Right forelimb (tissue), 1 donor: Measurements from ENCODE around the gene CD248.

Source experiments
- DNase-seq: peaks from one replicate; pipeline ENCODE4 v3.0.0-alpha.2; 2018

CD248 gene

DNA sequence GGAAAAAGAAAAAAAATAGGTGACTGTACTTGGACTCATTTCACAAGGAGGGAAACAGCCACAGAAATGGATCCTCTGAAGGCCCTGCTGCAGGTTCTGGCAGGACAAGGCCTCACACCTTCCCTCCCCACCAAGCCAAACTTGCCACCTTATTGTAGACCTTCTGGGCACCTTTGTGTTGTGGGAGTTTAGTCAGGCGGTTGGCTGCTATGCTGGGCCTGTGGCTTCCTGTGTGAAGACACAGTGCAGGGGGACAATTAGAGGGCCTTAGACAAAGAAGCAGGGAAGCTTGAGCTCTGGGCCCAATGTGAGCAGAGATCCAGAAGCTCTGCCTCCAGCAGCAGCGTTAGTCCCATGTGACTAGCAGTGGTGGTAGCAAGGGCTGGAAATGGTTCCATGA, 44.2 kb downstream of the CD248 start:
- DNase-seq, result no peak

DNA sequence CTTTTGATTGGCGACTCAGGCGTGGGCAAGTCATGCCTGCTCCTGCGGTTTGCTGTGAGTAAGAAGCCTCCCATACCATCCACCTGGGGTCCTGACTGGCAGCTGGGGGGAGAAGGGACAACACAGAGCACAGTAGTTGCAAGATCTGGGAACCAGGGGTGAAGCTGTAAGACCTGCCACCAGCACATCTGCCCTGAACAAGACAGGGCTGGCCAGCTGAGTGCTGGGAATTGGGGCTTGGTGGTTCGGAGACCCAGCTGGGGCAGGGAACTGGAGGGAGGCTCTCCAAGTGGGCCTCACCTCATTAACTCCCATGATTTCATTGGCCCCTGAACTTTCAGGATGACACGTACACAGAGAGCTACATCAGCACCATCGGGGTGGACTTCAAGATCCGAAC, 45.0 kb downstream of the CD248 start:
- no peak for DNase-seq

DNA sequence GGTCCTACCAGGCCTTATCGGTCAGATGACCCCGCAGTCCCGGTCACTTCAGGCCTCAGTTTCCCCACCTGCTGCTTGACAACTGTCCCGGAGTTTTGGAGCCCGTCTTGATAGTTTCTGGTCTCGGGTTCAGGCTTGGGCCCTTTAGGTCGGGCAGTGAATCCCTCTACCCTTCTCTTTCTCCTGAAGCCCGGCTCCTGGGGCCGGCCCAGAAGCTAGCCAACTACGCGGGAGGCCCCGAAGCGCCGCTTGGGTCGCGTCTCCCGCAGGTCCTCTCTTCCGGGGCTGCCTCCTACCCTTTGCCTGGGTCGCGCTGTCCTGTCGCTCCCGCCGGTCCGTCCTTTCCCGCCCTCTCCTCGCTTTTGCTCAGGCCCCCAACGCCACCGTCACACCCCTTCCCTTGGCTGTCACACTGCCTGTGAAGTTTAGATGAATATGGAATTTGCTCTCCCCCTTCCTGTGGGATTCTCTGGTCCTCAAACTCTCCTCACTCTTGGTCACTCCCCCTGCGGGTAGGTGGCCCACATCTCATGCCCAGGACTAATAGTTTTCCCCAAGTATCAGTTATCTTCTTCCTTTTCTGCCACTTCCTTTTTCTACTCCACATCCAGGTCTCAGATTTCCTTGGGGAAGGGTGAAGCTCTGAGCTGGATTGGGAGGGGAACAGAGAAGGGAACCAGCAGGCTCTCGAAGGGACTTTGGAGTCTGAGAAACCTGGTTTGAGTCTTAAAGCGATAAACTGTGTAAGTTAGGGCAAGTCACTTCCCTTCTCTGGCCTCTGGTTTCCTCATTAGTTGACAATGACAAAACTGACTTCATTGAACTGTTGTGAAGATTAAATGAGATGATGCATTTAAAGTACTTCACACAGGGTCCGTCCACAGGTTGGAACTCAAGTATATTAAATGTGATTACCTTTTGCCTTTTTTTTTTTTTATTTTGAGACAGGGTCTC, 47.6 kb downstream of the CD248 start:
- no peak for DNase-seq

- DNase-seq, result peak; percentile 100
Observed at GRCh38 chr11:66268244-66268951, 48.4 kb downstream of the CD248 start, which contains the start of gene RAB1B. RAB1B (plus strand) TSS chr11:66268639; CDS start chr11:66268680, 41 bp downstream.

DNA sequence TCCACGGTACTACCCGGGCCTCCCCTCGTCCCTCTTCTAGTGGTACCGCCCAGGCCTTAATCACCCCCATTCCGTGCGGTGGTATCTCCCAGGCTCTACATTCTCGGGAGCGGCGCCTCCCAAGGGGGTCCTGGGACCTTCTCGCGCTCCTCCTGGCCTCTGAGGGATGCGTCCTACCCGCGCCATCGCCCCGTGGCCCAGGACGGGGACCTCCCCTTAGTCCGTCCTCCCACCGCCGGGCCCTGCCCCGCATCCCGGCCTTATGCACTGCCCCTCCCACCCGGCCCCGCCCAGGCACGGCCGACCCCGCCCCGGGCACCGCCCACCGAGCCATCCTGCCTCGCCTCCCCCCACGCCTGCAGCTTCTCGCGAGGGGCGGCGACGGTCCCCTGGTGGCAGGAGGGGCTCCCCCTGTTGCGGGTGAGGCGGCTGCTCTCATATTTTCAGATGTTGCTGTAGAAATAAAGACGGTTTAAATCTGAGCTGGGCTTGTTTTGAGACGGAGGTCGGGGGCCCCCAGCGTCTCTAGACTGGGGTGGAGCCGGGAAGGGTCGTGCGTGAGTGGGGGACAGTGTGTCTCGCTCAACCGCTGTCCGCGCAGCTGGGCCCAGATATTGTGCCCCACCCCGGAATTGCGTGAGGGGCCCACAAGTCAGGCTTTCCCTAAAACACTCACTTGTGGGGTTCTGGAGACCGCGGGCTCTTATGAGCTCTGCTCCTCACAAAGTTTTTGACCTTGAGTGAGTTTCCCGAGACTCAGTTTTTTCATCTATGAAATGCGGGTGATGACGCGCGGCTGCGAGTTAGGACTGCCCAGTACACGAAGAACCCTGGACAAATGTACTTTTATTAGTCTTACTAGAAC, 49.2 kb downstream of the CD248 start:
- DNase-seq, result peak; percentile 97

DNA sequence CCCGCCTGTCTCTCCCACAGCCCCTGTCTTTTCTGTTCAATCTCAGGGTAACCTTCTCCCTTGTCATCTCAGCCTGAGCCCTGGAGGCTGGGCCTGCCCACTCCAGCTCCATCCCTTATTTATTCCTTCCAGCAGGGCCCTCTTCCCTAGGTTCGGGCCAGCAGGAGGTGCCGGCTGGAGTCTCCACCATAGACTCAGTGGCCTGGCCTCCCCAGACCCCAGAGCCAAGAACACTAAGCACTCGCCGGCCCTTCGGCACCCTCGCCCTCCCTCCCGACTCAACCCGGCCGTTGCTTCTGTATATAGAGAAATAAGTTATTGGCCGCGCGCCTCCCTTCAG, 49.8 kb downstream of the CD248 start:
- no peak for DNase-seq

DNA sequence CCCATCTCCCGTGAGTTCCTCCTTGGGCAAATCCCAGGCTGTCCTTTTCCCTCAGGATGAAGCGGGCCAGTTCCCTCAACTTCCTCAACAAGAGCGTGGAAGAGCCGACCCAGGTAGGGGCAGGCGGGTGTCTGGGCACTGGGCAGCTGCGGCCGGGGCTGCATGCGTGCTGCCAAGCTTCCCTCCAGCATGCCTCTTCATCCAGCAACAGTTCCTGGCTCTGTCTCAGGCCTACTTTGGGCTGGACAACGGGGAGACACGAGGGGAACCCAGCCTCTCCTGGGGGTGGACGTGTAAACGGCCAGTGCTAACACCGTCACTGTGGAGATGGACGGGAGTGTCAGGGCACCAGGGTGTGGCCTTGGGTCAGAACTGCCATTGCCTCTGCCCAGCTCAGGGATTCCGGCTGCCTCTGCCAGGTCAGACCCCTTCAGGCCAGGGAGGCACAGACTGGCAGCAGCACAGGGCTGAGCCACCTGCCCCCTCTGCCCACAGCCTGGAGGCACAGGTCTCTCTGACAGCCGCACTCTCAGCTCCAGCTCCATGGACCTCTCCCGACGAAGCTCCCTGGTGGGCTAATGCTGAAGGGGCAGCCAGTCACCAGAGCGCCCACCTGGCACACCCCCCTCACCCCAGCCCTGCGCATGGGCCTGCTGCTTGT, 50.3 kb downstream of the CD248 start:
- DNase-seq, result no peak

- no peak for DNase-seq
Observed at GRCh38 chr11:66265531-66266377, 51.1 kb downstream of the CD248 start.

GRCh38 chr11:66264914-66265313, 51.9 kb downstream of the CD248 start:
- no peak for DNase-seq
